GM23338 (cell line): ENCODE measurements around the gene SMIM41. TPM values are rescaled to one million over a fixed set of nuclear protein-coding genes. Genes with fewer than 3 reads are reported as not detected.

Source experiments
- ATAC-seq: fragments of 200-7000 bp; cut with Tn5 transposase; 3 replicates; pipeline ENCODE4 v1.9.1; 2020
- DNase-seq: peaks from one replicate; pipeline ENCODE4 v3.0.0-alpha.2; 2015; ENCODE audit warnings: low spot score
- H2AFZ ChIP-seq: fragments of 200-600 bp; sonication (generic); 2 replicates; pipeline ENCODE4 v1.8.0; 2016; ENCODE audit warnings: antibody characterized with exemption, mild to moderate bottlenecking, moderate library complexity
- H3F3A ChIP-seq: fragments of 200-600 bp; sonication (generic); replicated peaks from 2 replicates; pipeline ENCODE4 v1.8.0; 2017; ENCODE audit warnings: antibody characterized with exemption, mixed run types, low read depth
- H3K27ac ChIP-seq: fragments of 200-600 bp; sonication (generic); 2 replicates; pipeline ENCODE4 v1.6.1; 2016; ENCODE audit warnings: low read depth
- H3K27me3 ChIP-seq: fragments of 200-600 bp; sonication (generic); 2 replicates; pipeline ENCODE4 v1.8.0; 2016; ENCODE audit warnings: mild to moderate bottlenecking, mixed run types, moderate library complexity; ENCODE audit not compliant: insufficient read depth
- H3K36me3 ChIP-seq: fragments of 200-600 bp; sonication (generic); 2 replicates; pipeline ENCODE4 v1.8.0; 2016; ENCODE audit warnings: mild to moderate bottlenecking; ENCODE audit not compliant: insufficient read depth
- H3K4me1 ChIP-seq: fragments of 200-600 bp; sonication (generic); 2 replicates; pipeline ENCODE4 v1.8.0; 2016; ENCODE audit warnings: mild to moderate bottlenecking, moderate library complexity; ENCODE audit not compliant: insufficient read depth
- H3K4me2 ChIP-seq: fragments of 200-600 bp; sonication (generic); 2 replicates; pipeline ENCODE4 v1.7.1; 2017; ENCODE audit warnings: mixed run types
- H3K4me3 ChIP-seq: fragments of 200-600 bp; sonication (generic); 2 replicates; pipeline ENCODE4 v1.6.1; 2016; ENCODE audit warnings: mixed run types
- H3K79me2 ChIP-seq: fragments of 200-600 bp; sonication (generic); replicated peaks from 2 replicates; pipeline ENCODE4 v1.8.0; 2017; ENCODE audit warnings: mild to moderate bottlenecking; ENCODE audit not compliant: insufficient read depth
- H3K9me2 ChIP-seq: fragments of 200-600 bp; sonication (generic); 2 replicates; pipeline ENCODE4 v1.8.0; 2017; ENCODE audit not compliant: insufficient read depth
- H4K20me1 ChIP-seq: fragments of 200-600 bp; sonication (generic); replicated peaks from 2 replicates; pipeline ENCODE4 v1.8.0; 2017; ENCODE audit warnings: mild to moderate bottlenecking; ENCODE audit not compliant: insufficient read depth
- H3K27ac Mint-ChIP-seq: 2 replicates; pipeline ENCODE4 v1.8.0; 2020; ENCODE audit warnings: inconsistent platforms, mild to moderate bottlenecking, moderate library complexity, mixed read lengths
- H3K27me3 Mint-ChIP-seq: 3 replicates; pipeline ENCODE4 v1.8.0; 2022; ENCODE audit warnings: low read depth, mild to moderate bottlenecking, moderate library complexity, mixed read lengths, inconsistent platforms; ENCODE audit not compliant: insufficient read depth, poor library complexity
- H3K36me3 Mint-ChIP-seq: 3 replicates; pipeline ENCODE4 v1.8.0; 2021; ENCODE audit warnings: low read depth, mild to moderate bottlenecking, inconsistent platforms, moderate library complexity, mixed read lengths
- H3K4me1 Mint-ChIP-seq: 3 replicates; pipeline ENCODE4 v1.8.0; 2020; ENCODE audit warnings: mild to moderate bottlenecking, inconsistent platforms, mixed read lengths
- H3K4me3 Mint-ChIP-seq: 3 replicates; pipeline ENCODE4 v1.8.0; 2021; ENCODE audit warnings: moderate library complexity, mild to moderate bottlenecking, inconsistent platforms, mixed read lengths
- H3K9me3 Mint-ChIP-seq: 3 replicates; pipeline ENCODE4 v1.8.0; 2020; ENCODE audit warnings: moderate library complexity, mild to moderate bottlenecking, inconsistent platforms, mixed read lengths
- CREB1 ChIP-seq: fragments of 250-450 bp; sonication (Bioruptor Pico); IDR thresholded peaks from 2 replicates; pipeline ENCODE4 v1.5.0; 2020; ENCODE audit warnings: low read depth, mild to moderate bottlenecking, moderate library complexity
- EZH2 ChIP-seq: fragments of 200-600 bp; sonication (generic); IDR thresholded peaks from one replicate; pipeline ENCODE4 v1.8.0; 2017; ENCODE audit warnings: antibody characterized with exemption, mild to moderate bottlenecking, low read depth; ENCODE audit not compliant: unreplicated experiment
- EZH2phosphoT487 ChIP-seq: fragments of 200-600 bp; sonication (generic); IDR thresholded peaks from one replicate; pipeline ENCODE4 v1.8.1; 2018; ENCODE audit warnings: antibody characterized with exemption; ENCODE audit not compliant: unreplicated experiment
- JUNB ChIP-seq: IDR thresholded peaks from one replicate; pipeline ENCODE4 v1.6.1; 2016; ENCODE audit warnings: antibody characterized with exemption; ENCODE audit not compliant: unreplicated experiment
- NANOG ChIP-seq: IDR thresholded peaks from 2 replicates; pipeline ENCODE4 v1.6.1; 2016; ENCODE audit warnings: antibody characterized with exemption, borderline replicate concordance
- POLR2AphosphoS5 ChIP-seq: IDR thresholded peaks from 2 replicates; pipeline ENCODE4 v1.6.1; 2016; ENCODE audit warnings: antibody characterized with exemption, low read depth
- STAT1 ChIP-seq: IDR thresholded peaks from one replicate; pipeline ENCODE4 v1.6.1; 2016; ENCODE audit warnings: antibody characterized with exemption; ENCODE audit not compliant: unreplicated experiment
- ZNF114 ChIP-seq: fragments of 250-450 bp; sonication (Bioruptor Pico); IDR thresholded peaks from 2 replicates; pipeline ENCODE4 v1.5.0; 2020; ENCODE audit warnings: mild to moderate bottlenecking, moderate library complexity
- ZNF331 ChIP-seq: fragments of 250-450 bp; sonication (Bioruptor Pico); IDR thresholded peaks from 2 replicates; pipeline ENCODE4 v1.5.0; 2020; ENCODE audit warnings: low read depth, mild to moderate bottlenecking, moderate library complexity
- polyA plus RNA-seq: library from polyadenylated mRNA; unstranded; fragments of >200 nt; fragmentation: Nextera tagmentation; extraction: Ambion mirVana; gene quantifications from 2 replicates; pipeline ENCODE4 v1.2.1, GENCODE V29; 2016
- total RNA-seq: library from RNA; depleted of rRNA; stranded (reverse); fragments of >200 nt; shearing (Covaris generic); gene quantifications from 2 replicates; pipeline ENCODE4 v1.2.3, GENCODE V29; 2014
- TF ChIP-seq, protein P1 (sequence below): IDR thresholded peaks from 2 replicates; pipeline ENCODE4 v1.6.1; 2016; ENCODE audit warnings: antibody characterized with exemption
- TF ChIP-seq, protein P2 (sequence below): fragments of 250-450 bp; sonication (Bioruptor Pico); IDR thresholded peaks from 2 replicates; pipeline ENCODE4 v1.5.0; 2020; ENCODE audit warnings: mild to moderate bottlenecking, moderate library complexity
- TF ChIP-seq, protein P3 (sequence below), 2 experiments: fragments of 200-600 bp in 1 of 2; sonication (generic) in 1 of 2; conservative IDR thresholded peaks; 2 replicates each; pipeline versions ENCODE4 v1.5.1 to v1.6.1; 2016 to 2017; ENCODE audit warnings: antibody characterized with exemption in 2 of 2, low read depth in 2 of 2, mild to moderate bottlenecking in 2 of 2, moderate library complexity in 1 of 2
- TF ChIP-seq, protein P4 (sequence below): IDR thresholded peaks from one replicate; pipeline ENCODE4 v1.6.1; 2018; ENCODE audit warnings: antibody characterized with exemption; ENCODE audit not compliant: unreplicated experiment

The SMIM41 gene
- total and polyA plus RNA-seq, 2 experiments from 2014 or later, result 0.66 TPM

- peaks cover 3% of the 10 kb centered on the region; the same call in 1 of the 2 replicates for H4K20me1 ChIP-seq
- no peak overlapping the region for H3K4me3 ChIP-seq
- no peak for TF ChIP-seq NANOG
- TF ChIP-seq POLR2AphosphoS5, result no peak
- TF ChIP-seq, protein P1, sequence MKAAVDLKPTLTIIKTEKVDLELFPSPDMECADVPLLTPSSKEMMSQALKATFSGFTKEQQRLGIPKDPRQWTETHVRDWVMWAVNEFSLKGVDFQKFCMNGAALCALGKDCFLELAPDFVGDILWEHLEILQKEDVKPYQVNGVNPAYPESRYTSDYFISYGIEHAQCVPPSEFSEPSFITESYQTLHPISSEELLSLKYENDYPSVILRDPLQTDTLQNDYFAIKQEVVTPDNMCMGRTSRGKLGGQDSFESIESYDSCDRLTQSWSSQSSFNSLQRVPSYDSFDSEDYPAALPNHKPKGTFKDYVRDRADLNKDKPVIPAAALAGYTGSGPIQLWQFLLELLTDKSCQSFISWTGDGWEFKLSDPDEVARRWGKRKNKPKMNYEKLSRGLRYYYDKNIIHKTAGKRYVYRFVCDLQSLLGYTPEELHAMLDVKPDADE, result no peak
- no peak for TF ChIP-seq JUNB
- no peak for TF ChIP-seq STAT1
- no peak for TF ChIP-seq ZNF331 (CRISPR knock-in tag)
- TF ChIP-seq, protein P2, sequence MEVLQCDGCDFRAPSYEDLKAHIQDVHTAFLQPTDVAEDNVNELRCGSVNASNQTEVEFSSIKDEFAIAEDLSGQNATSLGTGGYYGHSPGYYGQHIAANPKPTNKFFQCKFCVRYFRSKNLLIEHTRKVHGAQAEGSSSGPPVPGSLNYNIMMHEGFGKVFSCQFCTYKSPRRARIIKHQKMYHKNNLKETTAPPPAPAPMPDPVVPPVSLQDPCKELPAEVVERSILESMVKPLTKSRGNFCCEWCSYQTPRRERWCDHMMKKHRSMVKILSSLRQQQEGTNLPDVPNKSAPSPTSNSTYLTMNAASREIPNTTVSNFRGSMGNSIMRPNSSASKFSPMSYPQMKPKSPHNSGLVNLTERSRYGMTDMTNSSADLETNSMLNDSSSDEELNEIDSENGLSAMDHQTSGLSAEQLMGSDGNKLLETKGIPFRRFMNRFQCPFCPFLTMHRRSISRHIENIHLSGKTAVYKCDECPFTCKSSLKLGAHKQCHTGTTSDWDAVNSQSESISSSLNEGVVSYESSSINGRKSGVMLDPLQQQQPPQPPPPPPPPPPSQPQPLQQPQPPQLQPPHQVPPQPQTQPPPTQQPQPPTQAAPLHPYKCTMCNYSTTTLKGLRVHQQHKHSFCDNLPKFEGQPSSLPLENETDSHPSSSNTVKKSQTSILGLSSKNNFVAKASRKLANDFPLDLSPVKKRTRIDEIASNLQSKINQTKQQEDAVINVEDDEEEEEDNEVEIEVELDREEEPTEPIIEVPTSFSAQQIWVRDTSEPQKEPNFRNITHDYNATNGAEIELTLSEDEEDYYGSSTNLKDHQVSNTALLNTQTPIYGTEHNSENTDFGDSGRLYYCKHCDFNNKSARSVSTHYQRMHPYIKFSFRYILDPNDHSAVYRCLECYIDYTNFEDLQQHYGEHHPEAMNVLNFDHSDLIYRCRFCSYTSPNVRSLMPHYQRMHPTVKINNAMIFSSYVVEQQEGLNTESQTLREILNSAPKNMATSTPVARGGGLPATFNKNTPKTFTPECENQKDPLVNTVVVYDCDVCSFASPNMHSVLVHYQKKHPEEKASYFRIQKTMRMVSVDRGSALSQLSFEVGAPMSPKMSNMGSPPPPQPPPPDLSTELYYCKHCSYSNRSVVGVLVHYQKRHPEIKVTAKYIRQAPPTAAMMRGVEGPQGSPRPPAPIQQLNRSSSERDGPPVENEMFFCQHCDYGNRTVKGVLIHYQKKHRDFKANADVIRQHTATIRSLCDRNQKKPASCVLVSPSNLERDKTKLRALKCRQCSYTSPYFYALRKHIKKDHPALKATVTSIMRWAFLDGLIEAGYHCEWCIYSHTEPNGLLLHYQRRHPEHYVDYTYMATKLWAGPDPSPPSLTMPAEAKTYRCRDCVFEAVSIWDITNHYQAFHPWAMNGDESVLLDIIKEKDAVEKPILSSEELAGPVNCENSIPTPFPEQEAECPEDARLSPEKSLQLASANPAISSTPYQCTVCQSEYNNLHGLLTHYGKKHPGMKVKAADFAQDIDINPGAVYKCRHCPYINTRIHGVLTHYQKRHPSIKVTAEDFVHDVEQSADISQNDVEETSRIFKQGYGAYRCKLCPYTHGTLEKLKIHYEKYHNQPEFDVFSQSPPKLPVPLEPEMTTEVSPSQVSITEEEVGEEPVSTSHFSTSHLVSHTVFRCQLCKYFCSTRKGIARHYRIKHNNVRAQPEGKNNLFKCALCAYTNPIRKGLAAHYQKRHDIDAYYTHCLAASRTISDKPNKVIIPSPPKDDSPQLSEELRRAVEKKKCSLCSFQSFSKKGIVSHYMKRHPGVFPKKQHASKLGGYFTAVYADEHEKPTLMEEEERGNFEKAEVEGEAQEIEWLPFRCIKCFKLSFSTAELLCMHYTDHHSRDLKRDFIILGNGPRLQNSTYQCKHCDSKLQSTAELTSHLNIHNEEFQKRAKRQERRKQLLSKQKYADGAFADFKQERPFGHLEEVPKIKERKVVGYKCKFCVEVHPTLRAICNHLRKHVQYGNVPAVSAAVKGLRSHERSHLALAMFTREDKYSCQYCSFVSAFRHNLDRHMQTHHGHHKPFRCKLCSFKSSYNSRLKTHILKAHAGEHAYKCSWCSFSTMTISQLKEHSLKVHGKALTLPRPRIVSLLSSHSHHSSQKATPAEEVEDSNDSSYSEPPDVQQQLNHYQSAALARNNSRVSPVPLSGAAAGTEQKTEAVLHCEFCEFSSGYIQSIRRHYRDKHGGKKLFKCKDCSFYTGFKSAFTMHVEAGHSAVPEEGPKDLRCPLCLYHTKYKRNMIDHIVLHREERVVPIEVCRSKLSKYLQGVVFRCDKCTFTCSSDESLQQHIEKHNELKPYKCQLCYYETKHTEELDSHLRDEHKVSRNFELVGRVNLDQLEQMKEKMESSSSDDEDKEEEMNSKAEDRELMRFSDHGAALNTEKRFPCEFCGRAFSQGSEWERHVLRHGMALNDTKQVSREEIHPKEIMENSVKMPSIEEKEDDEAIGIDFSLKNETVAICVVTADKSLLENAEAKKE (CRISPR knock-in tag), result no peak
- no peak for TF ChIP-seq ZNF114 (CRISPR knock-in tag)
- no peak for TF ChIP-seq EZH2
- TF ChIP-seq, protein P3, sequence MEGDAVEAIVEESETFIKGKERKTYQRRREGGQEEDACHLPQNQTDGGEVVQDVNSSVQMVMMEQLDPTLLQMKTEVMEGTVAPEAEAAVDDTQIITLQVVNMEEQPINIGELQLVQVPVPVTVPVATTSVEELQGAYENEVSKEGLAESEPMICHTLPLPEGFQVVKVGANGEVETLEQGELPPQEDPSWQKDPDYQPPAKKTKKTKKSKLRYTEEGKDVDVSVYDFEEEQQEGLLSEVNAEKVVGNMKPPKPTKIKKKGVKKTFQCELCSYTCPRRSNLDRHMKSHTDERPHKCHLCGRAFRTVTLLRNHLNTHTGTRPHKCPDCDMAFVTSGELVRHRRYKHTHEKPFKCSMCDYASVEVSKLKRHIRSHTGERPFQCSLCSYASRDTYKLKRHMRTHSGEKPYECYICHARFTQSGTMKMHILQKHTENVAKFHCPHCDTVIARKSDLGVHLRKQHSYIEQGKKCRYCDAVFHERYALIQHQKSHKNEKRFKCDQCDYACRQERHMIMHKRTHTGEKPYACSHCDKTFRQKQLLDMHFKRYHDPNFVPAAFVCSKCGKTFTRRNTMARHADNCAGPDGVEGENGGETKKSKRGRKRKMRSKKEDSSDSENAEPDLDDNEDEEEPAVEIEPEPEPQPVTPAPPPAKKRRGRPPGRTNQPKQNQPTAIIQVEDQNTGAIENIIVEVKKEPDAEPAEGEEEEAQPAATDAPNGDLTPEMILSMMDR (conservative IDR thresholded peaks at IDR 0.05; ENCODE audit: low read depth in 2 of 2), result no peak
- no peak for TF ChIP-seq CREB1 (CRISPR knock-in tag)
- TF ChIP-seq, protein P4, sequence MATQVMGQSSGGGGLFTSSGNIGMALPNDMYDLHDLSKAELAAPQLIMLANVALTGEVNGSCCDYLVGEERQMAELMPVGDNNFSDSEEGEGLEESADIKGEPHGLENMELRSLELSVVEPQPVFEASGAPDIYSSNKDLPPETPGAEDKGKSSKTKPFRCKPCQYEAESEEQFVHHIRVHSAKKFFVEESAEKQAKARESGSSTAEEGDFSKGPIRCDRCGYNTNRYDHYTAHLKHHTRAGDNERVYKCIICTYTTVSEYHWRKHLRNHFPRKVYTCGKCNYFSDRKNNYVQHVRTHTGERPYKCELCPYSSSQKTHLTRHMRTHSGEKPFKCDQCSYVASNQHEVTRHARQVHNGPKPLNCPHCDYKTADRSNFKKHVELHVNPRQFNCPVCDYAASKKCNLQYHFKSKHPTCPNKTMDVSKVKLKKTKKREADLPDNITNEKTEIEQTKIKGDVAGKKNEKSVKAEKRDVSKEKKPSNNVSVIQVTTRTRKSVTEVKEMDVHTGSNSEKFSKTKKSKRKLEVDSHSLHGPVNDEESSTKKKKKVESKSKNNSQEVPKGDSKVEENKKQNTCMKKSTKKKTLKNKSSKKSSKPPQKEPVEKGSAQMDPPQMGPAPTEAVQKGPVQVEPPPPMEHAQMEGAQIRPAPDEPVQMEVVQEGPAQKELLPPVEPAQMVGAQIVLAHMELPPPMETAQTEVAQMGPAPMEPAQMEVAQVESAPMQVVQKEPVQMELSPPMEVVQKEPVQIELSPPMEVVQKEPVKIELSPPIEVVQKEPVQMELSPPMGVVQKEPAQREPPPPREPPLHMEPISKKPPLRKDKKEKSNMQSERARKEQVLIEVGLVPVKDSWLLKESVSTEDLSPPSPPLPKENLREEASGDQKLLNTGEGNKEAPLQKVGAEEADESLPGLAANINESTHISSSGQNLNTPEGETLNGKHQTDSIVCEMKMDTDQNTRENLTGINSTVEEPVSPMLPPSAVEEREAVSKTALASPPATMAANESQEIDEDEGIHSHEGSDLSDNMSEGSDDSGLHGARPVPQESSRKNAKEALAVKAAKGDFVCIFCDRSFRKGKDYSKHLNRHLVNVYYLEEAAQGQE, result no peak
- TF ChIP-seq EZH2phosphoT487, result no peak
- DNase-seq, result no peak
- no peaks in the 10 kb centered on the region for H3K4me1 ChIP-seq
- H3K27me3 ChIP-seq, result no peaks in the 10 kb centered on the region
- H3F3A ChIP-seq, result no peaks in the 10 kb centered on the region
- H3K36me3 ChIP-seq, result no peaks in the 10 kb centered on the region
- no peak overlapping the region for H2AFZ ChIP-seq
- no peaks in the 10 kb centered on the region for H3K79me2 ChIP-seq
- ATAC-seq, result no peak
- Mint-ChIP-seq H3K9me3 (no peaks in the 10 kb centered on the region), H3K4me1 (peaks cover 2% of the 10 kb centered on the region; the same call in 1 of the 3 replicates), H3K27me3 (peaks cover 7% of the 10 kb centered on the region), H3K27ac (no peak overlapping the region), H3K4me3 (no peak overlapping the region), H3K36me3 (peaks cover 10% of the 10 kb centered on the region; the same call in 2 of the 3 replicates)
- no peak overlapping the region for H3K27ac ChIP-seq
- H3K4me2 ChIP-seq, result no peak overlapping the region
- H3K9me2 ChIP-seq, result no peaks in the 10 kb centered on the region
Observed at GRCh38 chr12:52058631-52059361, 20.7 kb upstream of the SMIM41 start.
